RWPE2 (cell line): ENCODE results near the gene ASPG.

Experiments
- ATAC-seq: fragments of 200-7000 bp; cut with Tn5 transposase; 3 replicates; pipeline ENCODE4 v1.9.1; 2021; ENCODE audit warnings: low read depth
- DNase-seq: peaks from one replicate; pipeline ENCODE4 v3.0.0-alpha.2; 2020; ENCODE audit warnings: low spot score
- H3K27ac ChIP-seq: fragments of 450-650 bp; 2 replicates; pipeline ENCODE4 v1.5.1; 2017; ENCODE audit warnings: mild to moderate bottlenecking; ENCODE audit not compliant: poor library complexity, severe bottlenecking
- H3K27me3 ChIP-seq: fragments of 250-450 bp; sonication (Bioruptor Pico); 2 replicates; pipeline ENCODE4 v1.5.1; 2021; ENCODE audit warnings: mild to moderate bottlenecking, moderate library complexity; ENCODE audit not compliant: insufficient read depth, poor library complexity, severe bottlenecking
- H3K36me3 ChIP-seq: fragments of 250-450 bp; sonication (Bioruptor Pico); 2 replicates; pipeline ENCODE4 v1.5.1; 2020; ENCODE audit warnings: low read depth, mild to moderate bottlenecking, moderate library complexity
- H3K4me1 ChIP-seq: fragments of 250-450 bp; sonication (Bioruptor Pico); 2 replicates; pipeline ENCODE4 v1.5.1; 2021; ENCODE audit warnings: mild to moderate bottlenecking, moderate library complexity; ENCODE audit not compliant: insufficient read depth, poor library complexity, severe bottlenecking
- H3K4me3 ChIP-seq: fragments of 250-450 bp; sonication (Bioruptor Pico); 2 replicates; pipeline ENCODE4 v1.5.1; 2021; ENCODE audit warnings: mild to moderate bottlenecking, moderate library complexity; ENCODE audit not compliant: severe bottlenecking
- H3K9me3 ChIP-seq: fragments of 250-450 bp; sonication (Bioruptor Pico); 2 replicates; pipeline ENCODE4 v1.5.1; 2021; ENCODE audit warnings: mild to moderate bottlenecking, moderate library complexity; ENCODE audit not compliant: severe bottlenecking
- CTCF ChIP-seq: fragments of 450-650 bp; IDR thresholded peaks from one replicate; pipeline ENCODE4 v1.5.1; 2017; ENCODE audit warnings: mild to moderate bottlenecking, moderate library complexity; ENCODE audit not compliant: poor library complexity, severe bottlenecking

The ASPG gene

GRCh38 chr14:104049576-104050240 lies 35.8 kb upstream of the ASPG start:
- no peaks in the 10 kb centered on the region for H3K4me1 ChIP-seq
- DNase-seq (no peak), ATAC-seq (no peak)
- no peak overlapping the region for H3K27ac ChIP-seq
- H3K4me3 ChIP-seq = no peak overlapping the region
- no peaks in the 10 kb centered on the region for H3K9me3 ChIP-seq
- no peaks in the 10 kb centered on the region for H3K36me3 ChIP-seq
- H3K27me3 ChIP-seq = no peaks in the 10 kb centered on the region
- no peak for TF ChIP-seq CTCF

- Histone ChIP-seq H3K36me3 (no peaks in the 10 kb centered on the region), H3K4me3 (no peak overlapping the region), H3K4me1 (no peaks in the 10 kb centered on the region), H3K27me3 (peaks cover 7% of the 10 kb centered on the region), H3K27ac (no peak overlapping the region), H3K9me3 (no peaks in the 10 kb centered on the region)
- no peak for DNase-seq
- ATAC-seq = no peak
- no peak for TF ChIP-seq CTCF
Observed at GRCh38 chr14:104051092-104051813, 34.2 kb upstream of the ASPG start.

DNA sequence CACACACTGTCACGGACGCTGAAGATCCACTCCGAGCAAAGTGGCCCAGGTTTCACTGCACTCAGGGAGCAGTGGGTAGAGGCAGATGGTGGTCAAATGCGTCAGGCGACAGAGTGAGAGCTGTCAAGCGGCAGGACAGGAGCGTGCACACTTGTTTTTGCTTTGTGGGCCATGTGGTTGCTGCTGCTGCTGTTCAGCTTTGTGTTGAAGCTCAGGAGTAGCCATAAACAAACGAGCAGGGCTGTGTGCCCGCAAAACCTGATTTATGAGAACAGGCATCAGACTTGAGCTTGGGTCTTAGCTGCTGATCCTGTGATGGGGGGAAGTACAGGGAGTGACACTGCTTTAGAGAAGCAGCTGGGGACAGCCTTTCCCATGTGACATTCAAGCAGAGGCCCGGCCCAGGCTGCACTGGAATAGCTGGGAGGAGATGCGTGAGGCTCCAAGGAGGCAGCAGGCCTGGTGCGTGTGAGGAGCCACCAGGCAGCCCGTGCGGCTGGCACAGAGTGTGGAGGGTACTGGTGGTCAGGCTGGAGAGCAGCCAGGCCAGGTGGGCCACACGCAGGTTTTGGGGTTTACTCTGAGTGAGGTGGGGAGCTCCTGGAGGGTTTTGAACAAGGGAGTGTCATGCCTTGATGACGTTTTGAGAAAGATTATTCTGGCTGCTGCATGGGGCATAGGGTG lies 31.1 kb upstream of the ASPG start:
- no peaks in the 10 kb centered on the region for H3K36me3 ChIP-seq
- ATAC-seq (no peak), DNase-seq (no peak)
- H3K27me3 ChIP-seq = peaks cover 31% of the 10 kb centered on the region
- H3K9me3 ChIP-seq = no peaks in the 10 kb centered on the region
- no peak overlapping the region for H3K4me3 ChIP-seq
- no peak overlapping the region for H3K27ac ChIP-seq
- no peaks in the 10 kb centered on the region for H3K4me1 ChIP-seq
- TF ChIP-seq CTCF = no peak

GRCh38 chr14:104062281-104062680 lies 23.2 kb upstream of the ASPG start:
- Histone ChIP-seq H3K9me3 (peaks cover 7% of the 10 kb centered on the region), H3K27ac (no peak overlapping the region), H3K4me1 (no peaks in the 10 kb centered on the region), H3K36me3 (no peaks in the 10 kb centered on the region), H3K4me3 (no peak overlapping the region), H3K27me3 (peaks cover 25% of the 10 kb centered on the region)
- ATAC-seq (no peak), DNase-seq (no peak)
- no peak for TF ChIP-seq CTCF
